Smooth muscle cell (in vitro differentiated cells): ENCODE results near the gene CCDC50. TPM values are rescaled to one million over a fixed set of nuclear protein-coding genes. Genes with fewer than 3 reads are reported as not detected.

ENCODE experiments used
- DNase-seq: peaks from one replicate; lab custom pipeline; 2025; ENCODE audit not compliant: unreplicated experiment; lab: John Stamatoyannopoulos, UW
- H2AFZ ChIP-seq: fragments of 200-600 bp; sonication (generic); 2 replicates; pipeline ENCODE4 v1.6.0; 2016; ENCODE audit warnings: antibody characterized with exemption, low read depth, mild to moderate bottlenecking
- H3F3A ChIP-seq: fragments of 200-600 bp; sonication (generic); 2 replicates; pipeline ENCODE4 v1.6.0; 2017; ENCODE audit warnings: antibody characterized with exemption, low read depth
- H3K27ac ChIP-seq: fragments of 200-600 bp; sonication (generic); 2 replicates; pipeline ENCODE4 v1.5.1; 2016; ENCODE audit warnings: low read depth, mild to moderate bottlenecking
- H3K27me3 ChIP-seq: fragments of 200-600 bp; sonication (generic); 2 replicates; pipeline ENCODE4 v1.6.1; 2016; ENCODE audit warnings: low read depth, mild to moderate bottlenecking
- H3K36me3 ChIP-seq: fragments of 200-600 bp; sonication (generic); 2 replicates; pipeline ENCODE4 v1.5.1; 2016; ENCODE audit warnings: low read depth
- H3K4me1 ChIP-seq: fragments of 200-600 bp; sonication (generic); 2 replicates; pipeline ENCODE4 v1.5.1; 2016; ENCODE audit warnings: low read depth
- H3K4me2 ChIP-seq: fragments of 200-600 bp; sonication (generic); 2 replicates; pipeline ENCODE4 v1.6.0; 2016; ENCODE audit warnings: mild to moderate bottlenecking
- H3K4me3 ChIP-seq: fragments of 200-600 bp; sonication (generic); 2 replicates; pipeline ENCODE4 v1.5.1; 2016; ENCODE audit warnings: mild to moderate bottlenecking
- H3K79me2 ChIP-seq: fragments of 200-600 bp; sonication (generic); 2 replicates; pipeline ENCODE4 v1.6.0; 2016; ENCODE audit warnings: low read depth, mild to moderate bottlenecking
- H3K9ac ChIP-seq: fragments of 200-600 bp; sonication (generic); 2 replicates; pipeline ENCODE4 v1.6.0; 2016; ENCODE audit warnings: low read depth
- H3K9me3 ChIP-seq: fragments of 200-600 bp; sonication (generic); replicated peaks from 2 replicates; pipeline ENCODE4 v1.5.1; 2016; ENCODE audit warnings: low read depth
- H4K20me1 ChIP-seq: fragments of 200-600 bp; sonication (generic); 2 replicates; pipeline ENCODE4 v1.6.0; 2016; ENCODE audit warnings: low read depth
- WGBS: methylation state at CpG from one replicate; pipeline ENCODE4 v1.1.7; 2016; ENCODE audit warnings: low lambda C conversion rate; 5-methylcytosine and 5-hydroxymethylcytosine counted together
- polyA plus RNA-seq: library from polyadenylated mRNA; unstranded; fragments of >200 nt; fragmentation: Nextera tagmentation; extraction: Ambion mirVana; gene quantifications from 2 replicates; pipeline ENCODE4 v1.2.1, GENCODE V29; 2016
- total RNA-seq: library from RNA; depleted of rRNA; stranded (reverse); fragments of >200 nt; gene quantifications from 2 replicates; pipeline ENCODE4 v1.2.3, GENCODE V29; 2014
- TF ChIP-seq, protein P1 (sequence below): fragments of 200-600 bp; sonication (generic); IDR thresholded peaks from 2 replicates; pipeline ENCODE4 v1.5.1; 2017; ENCODE audit warnings: borderline replicate concordance, mild to moderate bottlenecking, antibody characterized with exemption; ENCODE audit not compliant: insufficient read depth, poor library complexity, severe bottlenecking

Gene CCDC50
- total and polyA plus RNA-seq, 2 experiments from 2014 or later: 31.7 to 53.9 TPM

DNA sequence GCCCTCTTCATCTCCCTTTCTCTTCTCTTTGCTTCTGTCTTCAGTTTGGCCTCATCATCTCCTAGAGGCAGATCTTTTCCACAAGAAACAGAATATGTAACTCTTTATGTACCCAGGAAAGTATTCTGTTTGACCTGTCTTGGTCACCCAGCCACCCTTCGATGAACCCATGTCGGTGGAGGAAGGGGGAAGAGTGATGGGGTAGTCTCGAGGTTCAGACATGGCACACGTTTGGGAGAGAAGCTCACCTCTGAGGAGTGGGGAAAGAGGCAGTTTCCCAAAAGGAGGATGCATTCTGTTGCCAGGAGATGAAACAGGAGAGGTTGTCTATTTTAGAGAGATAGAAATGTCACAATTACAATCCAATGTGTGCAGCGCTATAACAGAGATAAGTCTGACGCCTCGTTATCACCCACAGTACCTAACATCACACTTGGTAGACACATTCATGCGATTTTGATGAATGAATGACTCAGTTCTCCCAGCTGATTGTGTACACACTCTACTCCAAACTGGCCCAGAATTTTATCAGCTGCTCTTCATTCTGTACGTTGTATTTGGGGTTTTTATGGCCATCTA, 722 bp upstream of the CCDC50 start:
- Histone ChIP-seq H3F3A (peaks cover 8% of the 10 kb centered on the region), H3K4me2 (peak overlapping the region; percentile 84), H3K4me1 (peaks cover 24% of the 10 kb centered on the region), H4K20me1 (no peaks in the 10 kb centered on the region), H3K27ac (peak overlapping the region; percentile 91), H3K27me3 (no peaks in the 10 kb centered on the region), H2AFZ (peak overlapping the region; percentile 93), H3K4me3 (peak overlapping the region; percentile 85), H3K9ac (peak overlapping the region; percentile 88), H3K36me3 (no peaks in the 10 kb centered on the region), H3K79me2 (peaks cover 30% of the 10 kb centered on the region), H3K9me3 (no peaks in the 10 kb centered on the region)
- DNase-seq: no peak
- WGBS: 46% methylated on average over 9 of the region's 9 CpGs
- TF ChIP-seq, protein P1, sequence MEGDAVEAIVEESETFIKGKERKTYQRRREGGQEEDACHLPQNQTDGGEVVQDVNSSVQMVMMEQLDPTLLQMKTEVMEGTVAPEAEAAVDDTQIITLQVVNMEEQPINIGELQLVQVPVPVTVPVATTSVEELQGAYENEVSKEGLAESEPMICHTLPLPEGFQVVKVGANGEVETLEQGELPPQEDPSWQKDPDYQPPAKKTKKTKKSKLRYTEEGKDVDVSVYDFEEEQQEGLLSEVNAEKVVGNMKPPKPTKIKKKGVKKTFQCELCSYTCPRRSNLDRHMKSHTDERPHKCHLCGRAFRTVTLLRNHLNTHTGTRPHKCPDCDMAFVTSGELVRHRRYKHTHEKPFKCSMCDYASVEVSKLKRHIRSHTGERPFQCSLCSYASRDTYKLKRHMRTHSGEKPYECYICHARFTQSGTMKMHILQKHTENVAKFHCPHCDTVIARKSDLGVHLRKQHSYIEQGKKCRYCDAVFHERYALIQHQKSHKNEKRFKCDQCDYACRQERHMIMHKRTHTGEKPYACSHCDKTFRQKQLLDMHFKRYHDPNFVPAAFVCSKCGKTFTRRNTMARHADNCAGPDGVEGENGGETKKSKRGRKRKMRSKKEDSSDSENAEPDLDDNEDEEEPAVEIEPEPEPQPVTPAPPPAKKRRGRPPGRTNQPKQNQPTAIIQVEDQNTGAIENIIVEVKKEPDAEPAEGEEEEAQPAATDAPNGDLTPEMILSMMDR: no peak

DNA sequence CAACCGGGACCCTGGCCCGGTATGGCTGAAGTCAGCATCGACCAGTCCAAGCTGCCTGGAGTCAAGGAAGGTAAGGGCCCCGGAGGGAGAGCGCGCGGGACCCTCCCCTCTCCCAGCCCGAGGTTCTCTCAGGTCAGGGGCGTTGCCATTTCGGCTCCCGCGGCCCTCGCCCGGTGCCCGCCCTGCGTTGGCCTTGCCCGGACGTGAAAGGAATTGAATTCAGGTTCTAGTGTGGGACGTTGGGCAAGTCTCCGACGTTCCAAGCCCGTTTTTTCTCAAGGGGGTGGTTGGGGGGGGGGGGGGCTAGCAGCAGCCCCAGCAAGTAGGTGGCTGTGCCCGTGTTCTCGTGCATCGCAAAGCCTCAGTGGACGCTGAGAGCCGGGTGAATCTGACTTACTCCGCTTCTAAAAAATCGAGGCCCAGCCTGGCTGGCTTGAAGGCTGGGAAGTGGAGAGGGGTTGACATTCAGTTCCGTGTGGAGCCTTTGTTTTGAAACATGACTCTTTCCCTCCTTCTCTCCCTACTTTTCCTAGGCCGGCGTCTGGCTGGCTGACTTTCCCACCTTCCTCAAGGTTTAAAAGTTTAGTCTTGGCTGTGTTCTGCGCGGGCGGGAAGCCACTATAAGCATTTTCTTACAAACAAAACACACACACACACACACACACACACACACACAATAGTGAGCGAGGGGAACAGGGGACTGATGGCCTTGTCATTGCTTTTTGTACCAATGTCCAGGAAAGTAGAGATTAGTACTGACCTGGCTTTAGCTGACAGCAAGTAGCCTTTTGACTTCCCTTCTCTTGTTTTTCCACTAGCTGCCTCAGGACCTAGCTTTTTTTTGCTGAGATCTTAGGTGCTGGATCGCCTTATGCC, 698 bp downstream of the CCDC50 start, which contains the start of gene UTS2B:
UTS2B (minus strand) TSS at position 873 of the 876 bp plus-strand sequence. CDS start 48,337 bp downstream, outside the sequence.
- Histone ChIP-seq H2AFZ (peak within 1 kb of the TSS; percentile 93), H3K36me3 (no peaks in the 10 kb centered on the region), H3K79me2 (peaks cover 45% of the 10 kb centered on the region), H3F3A (peaks cover 8% of the 10 kb centered on the region), H3K9ac (peak within 1 kb of the TSS; percentile 88), H4K20me1 (no peaks in the 10 kb centered on the region), H3K27me3 (no peaks in the 10 kb centered on the region), H3K4me1 (peaks cover 33% of the 10 kb centered on the region), H3K9me3 (no peaks in the 10 kb centered on the region), H3K4me3 (peak within 1 kb of the TSS; percentile 85), H3K27ac (peak within 1 kb of the TSS; percentile 91), H3K4me2 (peak within 1 kb of the TSS; percentile 84)
- under 1% methylated on average over 37 of the region's 37 CpGs for WGBS
- DNase-seq: peak; percentile 37
- TF ChIP-seq, protein P1: no peak

DNA sequence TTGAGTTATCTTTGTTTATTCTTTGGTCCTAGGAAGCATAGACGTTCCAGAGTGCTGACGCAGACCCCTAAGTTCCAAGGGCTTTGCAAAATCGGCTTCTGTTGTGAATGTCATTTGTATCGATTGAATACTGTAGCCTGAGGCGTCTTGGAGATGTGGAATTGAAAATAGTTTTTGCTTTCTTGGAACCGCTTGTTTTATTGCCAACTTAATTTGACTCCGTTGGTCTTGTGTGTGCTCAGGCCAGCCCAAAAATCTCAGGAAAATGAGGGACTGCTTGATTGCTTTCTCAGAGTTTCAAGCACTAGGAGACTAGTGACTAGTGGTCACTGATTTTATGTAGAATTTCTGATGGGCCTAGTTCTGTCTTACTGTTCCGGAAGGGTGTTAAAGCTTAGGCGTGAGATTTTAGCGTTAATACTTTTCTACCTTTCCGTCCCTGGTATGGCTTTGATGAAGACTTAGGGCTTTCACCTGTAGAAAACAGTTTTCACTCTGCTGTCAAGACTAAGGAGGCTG, 1.4 kb downstream of the CCDC50 start:
- H3K27me3 ChIP-seq: no peaks in the 10 kb centered on the region
- H2AFZ ChIP-seq: no peak overlapping the region
- no peaks in the 10 kb centered on the region for H4K20me1 ChIP-seq
- H3K27ac ChIP-seq: peak overlapping the region; percentile 91
- H3K9me3 ChIP-seq: no peaks in the 10 kb centered on the region
- peaks cover 52% of the 10 kb centered on the region for H3K79me2 ChIP-seq
- peaks cover 33% of the 10 kb centered on the region for H3K4me1 ChIP-seq
- H3K36me3 ChIP-seq: no peaks in the 10 kb centered on the region
- WGBS: 20% methylated on average over 11 of the region's 11 CpGs
- DNase-seq: no peak
- H3F3A ChIP-seq: peaks cover 8% of the 10 kb centered on the region
- TF ChIP-seq, protein P1: no peak
- peak overlapping the region; percentile 85 for H3K4me3 ChIP-seq
- H3K4me2 ChIP-seq: peak overlapping the region; percentile 84
- peak overlapping the region; percentile 88 for H3K9ac ChIP-seq
